MG63 (cell line): ENCODE data around the gene EMILIN3. TPM values are rescaled to one million over a fixed set of nuclear protein-coding genes. Genes with fewer than 3 reads are reported as not detected.

Experiments
- DNase-seq: peaks from one replicate; pipeline ENCODE4 v3.0.0-alpha.2; 2020
- H3K27me3 ChIP-seq: fragments of 250-450 bp; sonication (Bioruptor Pico); 2 replicates; pipeline ENCODE4 v1.5.1; 2020; ENCODE audit warnings: mild to moderate bottlenecking, moderate library complexity
- H3K36me3 ChIP-seq: fragments of 250-450 bp; sonication (Bioruptor Pico); 2 replicates; pipeline ENCODE4 v1.5.1; 2020; ENCODE audit warnings: mild to moderate bottlenecking, moderate library complexity
- H3K4me3 ChIP-seq: fragments of 250-450 bp; sonication (Bioruptor Pico); 2 replicates; pipeline ENCODE4 v1.5.1; 2020; ENCODE audit warnings: mild to moderate bottlenecking, moderate library complexity
- H3K9me3 ChIP-seq: fragments of 250-450 bp; sonication (Bioruptor Pico); 2 replicates; pipeline ENCODE4 v1.5.1; 2020; ENCODE audit warnings: mild to moderate bottlenecking, moderate library complexity
- total RNA-seq: library from RNA; depleted of rRNA; stranded (reverse); fragments of >200 nt; shearing (Covaris generic); gene quantifications from 2 replicates; pipeline ENCODE4 v1.2.3, GENCODE V29; 2014; ENCODE audit warnings: low replicate concordance

Gene EMILIN3
- total RNA-seq, 1 experiment from 2014 or later, result not detected

- DNase-seq, result no peak
- Histone ChIP-seq H3K36me3 (peaks cover 9% of the 10 kb centered on the region), H3K27me3 (no peaks in the 10 kb centered on the region), H3K9me3 (no peaks in the 10 kb centered on the region), H3K4me3 (no peak overlapping the region)
Measured at GRCh38 chr20:41344477-41344876, 22.1 kb downstream of the EMILIN3 start.

GRCh38 chr20:41342474-41343464 lies 23.8 kb downstream of the EMILIN3 start:
- Histone ChIP-seq H3K36me3 (peaks cover 7% of the 10 kb centered on the region), H3K9me3 (no peaks in the 10 kb centered on the region), H3K4me3 (no peak overlapping the region), H3K27me3 (no peaks in the 10 kb centered on the region)
- DNase-seq, result no peak

GRCh38 chr20:41340327-41341055 lies 26.1 kb downstream of the EMILIN3 start, which contains the start of gene LPIN3:
Gene LPIN3, plus strand, starts transcription at chr20:41340821. Its CDS starts 4,983 bp downstream, at chr20:41345804.
- peak; percentile 90 for DNase-seq
- Histone ChIP-seq H3K36me3 (no peaks in the 10 kb centered on the region), H3K27me3 (no peaks in the 10 kb centered on the region), H3K4me3 (peak within 1 kb of the TSS; percentile 59), H3K9me3 (no peaks in the 10 kb centered on the region)

- H3K27me3 ChIP-seq, result no peaks in the 10 kb centered on the region
- DNase-seq, result peak; percentile 70
- H3K9me3 ChIP-seq, result no peaks in the 10 kb centered on the region
- peak overlapping the region; percentile 59 for H3K4me3 ChIP-seq
- H3K36me3 ChIP-seq, result no peaks in the 10 kb centered on the region
Measured at GRCh38 chr20:41339957-41340326, 26.7 kb downstream of the EMILIN3 start.

- Histone ChIP-seq H3K9me3 (no peaks in the 10 kb centered on the region), H3K27me3 (no peaks in the 10 kb centered on the region), H3K4me3 (no peak overlapping the region), H3K36me3 (no peaks in the 10 kb centered on the region)
- DNase-seq, result no peak
Measured at GRCh38 chr20:41336711-41337492, 29.7 kb downstream of the EMILIN3 start.

GRCh38 chr20:41335591-41335990 lies 31.0 kb downstream of the EMILIN3 start:
- DNase-seq, result no peak
- Histone ChIP-seq H3K4me3 (no peak overlapping the region), H3K36me3 (no peaks in the 10 kb centered on the region), H3K27me3 (no peaks in the 10 kb centered on the region), H3K9me3 (no peaks in the 10 kb centered on the region)

GRCh38 chr20:41334443-41335421 lies 31.9 kb downstream of the EMILIN3 start:
- H3K36me3 ChIP-seq, result no peaks in the 10 kb centered on the region
- DNase-seq, result no peak
- no peak overlapping the region for H3K4me3 ChIP-seq
- H3K27me3 ChIP-seq, result no peaks in the 10 kb centered on the region
- H3K9me3 ChIP-seq, result no peaks in the 10 kb centered on the region

GRCh38 chr20:41334036-41334435 lies 32.6 kb downstream of the EMILIN3 start:
- H3K9me3 ChIP-seq, result no peaks in the 10 kb centered on the region
- no peaks in the 10 kb centered on the region for H3K27me3 ChIP-seq
- H3K4me3 ChIP-seq, result no peak overlapping the region
- no peaks in the 10 kb centered on the region for H3K36me3 ChIP-seq
- DNase-seq, result no peak

- H3K9me3 ChIP-seq, result no peaks in the 10 kb centered on the region
- no peak overlapping the region for H3K4me3 ChIP-seq
- no peak for DNase-seq
- no peaks in the 10 kb centered on the region for H3K27me3 ChIP-seq
- H3K36me3 ChIP-seq, result no peaks in the 10 kb centered on the region
Measured at GRCh38 chr20:41331731-41332130, 34.9 kb downstream of the EMILIN3 start.

GRCh38 chr20:41330941-41331340 lies 35.7 kb downstream of the EMILIN3 start:
- Histone ChIP-seq H3K4me3 (no peak overlapping the region), H3K27me3 (no peaks in the 10 kb centered on the region), H3K36me3 (no peaks in the 10 kb centered on the region), H3K9me3 (no peaks in the 10 kb centered on the region)
- no peak for DNase-seq

GRCh38 chr20:41330343-41330720 lies 36.3 kb downstream of the EMILIN3 start:
- H3K4me3 ChIP-seq, result no peak overlapping the region
- DNase-seq, result no peak
- H3K27me3 ChIP-seq, result no peaks in the 10 kb centered on the region
- no peaks in the 10 kb centered on the region for H3K36me3 ChIP-seq
- H3K9me3 ChIP-seq, result no peaks in the 10 kb centered on the region

GRCh38 chr20:41329435-41330342 lies 36.9 kb downstream of the EMILIN3 start:
- Histone ChIP-seq H3K9me3 (no peaks in the 10 kb centered on the region), H3K4me3 (no peak overlapping the region), H3K27me3 (no peaks in the 10 kb centered on the region), H3K36me3 (no peaks in the 10 kb centered on the region)
- DNase-seq, result peak; percentile 96

- no peaks in the 10 kb centered on the region for H3K27me3 ChIP-seq
- no peaks in the 10 kb centered on the region for H3K36me3 ChIP-seq
- H3K4me3 ChIP-seq, result no peak overlapping the region
- no peaks in the 10 kb centered on the region for H3K9me3 ChIP-seq
- no peak for DNase-seq
Measured at GRCh38 chr20:41327178-41327577, 39.4 kb downstream of the EMILIN3 start.

- Histone ChIP-seq H3K27me3 (no peaks in the 10 kb centered on the region), H3K4me3 (no peak overlapping the region), H3K9me3 (no peaks in the 10 kb centered on the region), H3K36me3 (no peaks in the 10 kb centered on the region)
- no peak for DNase-seq
Measured at GRCh38 chr20:41320976-41321375, 45.6 kb downstream of the EMILIN3 start.

GRCh38 chr20:41320441-41320840 lies 46.2 kb downstream of the EMILIN3 start:
- H3K27me3 ChIP-seq, result no peaks in the 10 kb centered on the region
- no peaks in the 10 kb centered on the region for H3K36me3 ChIP-seq
- no peak for DNase-seq
- H3K4me3 ChIP-seq, result no peak overlapping the region
- H3K9me3 ChIP-seq, result no peaks in the 10 kb centered on the region
